Endometrial microvascular endothelial cells (primary cell): ENCODE results near the gene PROZ. TPM values are rescaled to one million over a fixed set of nuclear protein-coding genes. Genes with fewer than 3 reads are reported as not detected.
"Not testable (repeated sequence)": the region's sequence is repeated elsewhere in the genome, so short reads cannot be mapped to it uniquely, and the experiment has no call there.

ENCODE experiments used
- in situ Hi-C: cut with HindIII; loops from 2 replicates; pipeline ENCODE4 v1.10.0; 2017; ENCODE audit warnings: low sequenced_read_pairs, low pct_unique_long_range_greater_than_20kb; ENCODE audit errors: inconsistent ontology term
- total RNA-seq: library from RNA; depleted of rRNA; stranded (reverse); fragments of >200 nt; gene quantifications from one replicate; pipeline ENCODE4 v1.2.3, GENCODE V29; 2015; ENCODE audit errors: inconsistent ontology term

PROZ gene
- total RNA-seq, 1 donor from 2014 or later, result not detected

GRCh38 chr13:113151745-113152690 lies 6.4 kb upstream of the PROZ start:
- in situ Hi-C loops, result no loop called here

GRCh38 chr13:113152691-113152983 lies 5.8 kb upstream of the PROZ start:
- in situ Hi-C loops, result no loop called here

GRCh38 chr13:113152984-113153809 lies 5.3 kb upstream of the PROZ start:
- in situ Hi-C loops, result no loop called here

- in situ Hi-C loops, result no loop called here
These were observed 4.4 kb upstream of the PROZ start for GRCh38 chr13:113153810-113154748.

- in situ Hi-C loops, result no loop called here
These were observed 3.2 kb upstream of the PROZ start for GRCh38 chr13:113155201-113155600.

- in situ Hi-C loops, result no loop called here
These were observed 2.3 kb upstream of the PROZ start for GRCh38 chr13:113155982-113156655.

- in situ Hi-C loops, result no loop called here
These were observed 1.1 kb upstream of the PROZ start for GRCh38 chr13:113157206-113157928.

GRCh38 chr13:113158946-113159345 lies 498 bp downstream of the PROZ start:
- in situ Hi-C loops, result no loop called here

GRCh38 chr13:113159701-113160100 lies 1.3 kb downstream of the PROZ start:
- in situ Hi-C loops, result no loop called here

- in situ Hi-C loops, result no loop called here
These were observed 2.5 kb downstream of the PROZ start for GRCh38 chr13:113160983-113161382.

- in situ Hi-C loops, result no loop called here
These were observed 3.0 kb downstream of the PROZ start for GRCh38 chr13:113161433-113161832.

- in situ Hi-C loops, result not testable (repeated sequence)
These were observed 3.5 kb downstream of the PROZ start for GRCh38 chr13:113161975-113162374.

GRCh38 chr13:113162783-113163685 lies 4.6 kb downstream of the PROZ start:
- in situ Hi-C loops, result no loop called here

- in situ Hi-C loops, result no loop called here
These were observed 6.0 kb downstream of the PROZ start for GRCh38 chr13:113164492-113164891.

- in situ Hi-C loops, result no loop called here
These were observed 7.8 kb downstream of the PROZ start for GRCh38 chr13:113166266-113166665.

GRCh38 chr13:113166681-113167080 lies 8.2 kb downstream of the PROZ start:
- in situ Hi-C loops, result no loop called here

GRCh38 chr13:113167155-113167554 lies 8.7 kb downstream of the PROZ start:
- in situ Hi-C loops, result no loop called here
